ENCODE data around the gene HOXA13. TPM values are rescaled to one million over a fixed set of nuclear protein-coding genes. Genes with fewer than 3 reads are reported as not detected.

The HOXA13 gene
- total and polyA plus RNA-seq, 8 donors, result 29.0 TPM; not detected in 7

GRCh38 chr7:27183682-27184336 lies 16.1 kb downstream of the HOXA13 start:
- TF ChIP-seq POLR2A (IDR thresholded peaks at IDR 0.05) (no peak), POLR2AphosphoS5 (IDR thresholded peaks at IDR 0.05) (no peak), EP300 (IDR thresholded peaks at IDR 0.05) (no peak)
- TF ChIP-seq, protein P1, sequence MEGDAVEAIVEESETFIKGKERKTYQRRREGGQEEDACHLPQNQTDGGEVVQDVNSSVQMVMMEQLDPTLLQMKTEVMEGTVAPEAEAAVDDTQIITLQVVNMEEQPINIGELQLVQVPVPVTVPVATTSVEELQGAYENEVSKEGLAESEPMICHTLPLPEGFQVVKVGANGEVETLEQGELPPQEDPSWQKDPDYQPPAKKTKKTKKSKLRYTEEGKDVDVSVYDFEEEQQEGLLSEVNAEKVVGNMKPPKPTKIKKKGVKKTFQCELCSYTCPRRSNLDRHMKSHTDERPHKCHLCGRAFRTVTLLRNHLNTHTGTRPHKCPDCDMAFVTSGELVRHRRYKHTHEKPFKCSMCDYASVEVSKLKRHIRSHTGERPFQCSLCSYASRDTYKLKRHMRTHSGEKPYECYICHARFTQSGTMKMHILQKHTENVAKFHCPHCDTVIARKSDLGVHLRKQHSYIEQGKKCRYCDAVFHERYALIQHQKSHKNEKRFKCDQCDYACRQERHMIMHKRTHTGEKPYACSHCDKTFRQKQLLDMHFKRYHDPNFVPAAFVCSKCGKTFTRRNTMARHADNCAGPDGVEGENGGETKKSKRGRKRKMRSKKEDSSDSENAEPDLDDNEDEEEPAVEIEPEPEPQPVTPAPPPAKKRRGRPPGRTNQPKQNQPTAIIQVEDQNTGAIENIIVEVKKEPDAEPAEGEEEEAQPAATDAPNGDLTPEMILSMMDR (IDR thresholded peaks at IDR 0.05), result no peak
- WGBS, 5 donors, result 3 to 8% (median 6%) methylated on average over 30 of the region's 30 CpGs
- H3K9me3 ChIP-seq, result peaks cover 0 to 16% (median 0%) of the 10 kb centered on the region in 4 donors
- intact Hi-C loops (cut with DNase I; ENCODE audit: low total_unique reads), result no loop called here
- H3K4me3 ChIP-seq, result peak overlapping the region; percentile 18 to 52 (median 40)
- peak in 1 of 2 donors; percentile 23 for DNase-seq
- H3K4me1 ChIP-seq, result peaks cover 38 to 60% (median 54%) of the 10 kb centered on the region in 4 donors
- H3K36me3 ChIP-seq, result no peaks in the 10 kb centered on the region
- H3K27ac ChIP-seq, result no peak overlapping the region
- peaks cover 73 to 100% (median 95%) of the 10 kb centered on the region in 3 donors for H3K27me3 ChIP-seq

GRCh38 chr7:27182861-27183681 lies 16.8 kb downstream of the HOXA13 start:
- H3K4me1 ChIP-seq, result peaks cover 30 to 53% (median 46%) of the 10 kb centered on the region in 4 donors
- H3K27me3 ChIP-seq, result peaks cover 65 to 100% (median 93%) of the 10 kb centered on the region in 3 donors
- 9 to 16% (median 12%) methylated on average over 30 to 39 of the region's 39 CpGs for WGBS, 5 donors
- TF ChIP-seq EP300 (IDR thresholded peaks at IDR 0.05) (no peak), POLR2A (IDR thresholded peaks at IDR 0.05) (no peak), POLR2AphosphoS5 (IDR thresholded peaks at IDR 0.05) (no peak)
- TF ChIP-seq, protein P1 (IDR thresholded peaks at IDR 0.05), result no peak
- no peaks in the 10 kb centered on the region for H3K36me3 ChIP-seq
- peak overlapping the region in 1 of 4 donors; percentile 10 for H3K4me3 ChIP-seq
- no peak overlapping the region for H3K27ac ChIP-seq
- intact Hi-C loops (cut with DNase I; ENCODE audit: low total_unique reads), result no loop called here
- H3K9me3 ChIP-seq, result peaks cover 0 to 9% (median 0%) of the 10 kb centered on the region in 4 donors
- peak in 1 of 2 donors; percentile 16 for DNase-seq

GRCh38 chr7:27182285-27182841 lies 17.5 kb downstream of the HOXA13 start:
- Histone ChIP-seq H3K9me3 (peaks cover 0 to 6% (median 0%) of the 10 kb centered on the region in 4 donors), H3K27me3 (peaks cover 60 to 100% (median 93%) of the 10 kb centered on the region in 3 donors), H3K4me1 (peaks cover 25 to 46% (median 40%) of the 10 kb centered on the region in 4 donors), H3K36me3 (no peaks in the 10 kb centered on the region), H3K27ac (no peak overlapping the region), H3K4me3 (no peak overlapping the region)
- TF ChIP-seq EP300 (IDR thresholded peaks at IDR 0.05) (no peak), POLR2A (IDR thresholded peaks at IDR 0.05) (no peak), POLR2AphosphoS5 (IDR thresholded peaks at IDR 0.05) (no peak)
- TF ChIP-seq, protein P1 (IDR thresholded peaks at IDR 0.05), result no peak
- intact Hi-C loops (cut with DNase I; ENCODE audit: low total_unique reads), result no loop called here
- DNase-seq, result peak in 1 of 2 donors; percentile 5
- WGBS, 5 donors, result 27 to 42% (median 31%) methylated on average over 3 to 4 of the region's 4 CpGs

- H3K36me3 ChIP-seq, result no peaks in the 10 kb centered on the region
- H3K4me1 ChIP-seq, result peaks cover 25 to 46% (median 39%) of the 10 kb centered on the region in 4 donors
- H3K9me3 ChIP-seq, result peaks cover 0 to 6% (median 0%) of the 10 kb centered on the region in 4 donors
- intact Hi-C loops (cut with DNase I; ENCODE audit: low total_unique reads), result no loop called here
- TF ChIP-seq EP300 (IDR thresholded peaks at IDR 0.05) (no peak), POLR2AphosphoS5 (IDR thresholded peaks at IDR 0.05) (no peak), POLR2A (IDR thresholded peaks at IDR 0.05) (no peak)
- TF ChIP-seq, protein P1 (IDR thresholded peaks at IDR 0.05), result no peak
- WGBS, 5 donors, result 34 to 57% (median 42%) methylated on average over 4 of the region's 4 CpGs
- H3K4me3 ChIP-seq, result no peak overlapping the region
- H3K27ac ChIP-seq, result no peak overlapping the region
- peaks cover 60 to 100% (median 93%) of the 10 kb centered on the region in 3 donors for H3K27me3 ChIP-seq
- peak in 1 of 2 donors; percentile 5 for DNase-seq
Observed at GRCh38 chr7:27181795-27182275, 18.1 kb downstream of the HOXA13 start.

Data from stomach (tissue), 9 donors.